ENCODE data around the gene CELF2. TPM values are rescaled to one million over a fixed set of nuclear protein-coding genes. Genes with fewer than 3 reads are reported as not detected.

Gene CELF2
- total and polyA plus RNA-seq, 9 of the 15 experiments (the other 6 are each of a cell fraction or from before 2014, with no cell fraction given), result 4.0 to 20.3 (median 11.1) TPM

DNA sequence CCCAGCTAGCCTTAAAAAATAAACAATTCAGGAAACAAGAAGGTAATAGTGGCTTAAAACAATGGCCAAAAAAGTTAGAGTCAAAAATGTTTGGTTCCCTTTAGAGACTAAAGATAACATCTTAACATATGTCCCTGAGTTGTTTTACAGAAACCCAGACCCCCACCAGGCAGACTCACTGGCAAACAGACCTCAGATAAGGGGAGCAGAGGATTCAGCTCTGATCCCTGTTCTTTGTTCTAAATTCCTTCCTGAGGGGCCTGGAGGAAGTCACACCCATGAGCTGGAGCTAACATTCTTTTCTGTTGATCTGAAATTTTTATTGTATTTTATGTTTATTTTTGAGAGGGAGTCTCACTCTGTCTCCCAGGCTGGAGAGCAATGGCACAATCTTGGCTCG lies 346.6 kb downstream of the CELF2 start:
- TF ChIP-seq FOXJ3 (CRISPR knock-in tag; IDR thresholded peaks at IDR 0.05) (no peak), KLF10 (CRISPR knock-in tag; IDR thresholded peaks at IDR 0.05) (no peak), ZNF354B (CRISPR knock-in tag; IDR thresholded peaks at IDR 0.05) (no peak), POLR2H (tag; IDR thresholded peaks at IDR 0.05; ENCODE audit: low read depth) (no peak), ZNF140 (CRISPR knock-in tag; IDR thresholded peaks at IDR 0.05) (no peak), CEBPZ (IDR thresholded peaks at IDR 0.05; ENCODE audit: borderline replicate concordance, low read depth, low read length) (no peak)
- TF ChIP-seq, protein P1, sequence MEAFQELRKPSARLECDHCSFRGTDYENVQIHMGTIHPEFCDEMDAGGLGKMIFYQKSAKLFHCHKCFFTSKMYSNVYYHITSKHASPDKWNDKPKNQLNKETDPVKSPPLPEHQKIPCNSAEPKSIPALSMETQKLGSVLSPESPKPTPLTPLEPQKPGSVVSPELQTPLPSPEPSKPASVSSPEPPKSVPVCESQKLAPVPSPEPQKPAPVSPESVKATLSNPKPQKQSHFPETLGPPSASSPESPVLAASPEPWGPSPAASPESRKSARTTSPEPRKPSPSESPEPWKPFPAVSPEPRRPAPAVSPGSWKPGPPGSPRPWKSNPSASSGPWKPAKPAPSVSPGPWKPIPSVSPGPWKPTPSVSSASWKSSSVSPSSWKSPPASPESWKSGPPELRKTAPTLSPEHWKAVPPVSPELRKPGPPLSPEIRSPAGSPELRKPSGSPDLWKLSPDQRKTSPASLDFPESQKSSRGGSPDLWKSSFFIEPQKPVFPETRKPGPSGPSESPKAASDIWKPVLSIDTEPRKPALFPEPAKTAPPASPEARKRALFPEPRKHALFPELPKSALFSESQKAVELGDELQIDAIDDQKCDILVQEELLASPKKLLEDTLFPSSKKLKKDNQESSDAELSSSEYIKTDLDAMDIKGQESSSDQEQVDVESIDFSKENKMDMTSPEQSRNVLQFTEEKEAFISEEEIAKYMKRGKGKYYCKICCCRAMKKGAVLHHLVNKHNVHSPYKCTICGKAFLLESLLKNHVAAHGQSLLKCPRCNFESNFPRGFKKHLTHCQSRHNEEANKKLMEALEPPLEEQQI (IDR thresholded peaks at IDR 0.05), result no peak
- DNase-seq (ENCODE audit: extremely low read depth in 1 of 4, low spot score in 3 of 4), result no peak
- intact Hi-C loops (cut with micrococcal nuclease), result no loop called here
- WGBS (ENCODE audit: insufficient coverage, low coverage, missing lambda C conversion rate), result 0% methylated on average over 1 of the region's 1 CpG
- Histone ChIP-seq H3K79me2 (ENCODE audit: control insufficient read depth, insufficient read depth, low read length) (no peaks in the 10 kb centered on the region), H3K9me1 (ENCODE audit: control insufficient read depth, insufficient read depth, low read length) (no peaks in the 10 kb centered on the region), H3K4me1 (replicated peaks in 1 of 2; ENCODE audit: control insufficient read depth in 2 of 2, insufficient read depth in 2 of 2, low read length in 2 of 2) (no peaks in the 10 kb centered on the region), H3K27ac (ENCODE audit: extremely low read depth, low read depth, low read length) (no peak overlapping the region), H3K36me3 (ENCODE audit: control insufficient read depth, insufficient read depth, low read length) (no peaks in the 10 kb centered on the region), H2AFZ (ENCODE audit: low read depth, low read length) (no peak overlapping the region), H3K9ac (ENCODE audit: insufficient read depth in 1 of 2, low read depth in 2 of 2, low read length in 2 of 2) (no peak overlapping the region), H3K27me3 (ENCODE audit: control insufficient read depth in 2 of 2, insufficient read depth in 2 of 2, low read length in 2 of 2) (peaks cover 3 to 12% of the 10 kb centered on the region in 2 experiments; a peak in 2 of 5 replicates), H3K9me3 (replicated peaks; ENCODE audit: control insufficient read depth, insufficient read depth, low read depth, low read length) (no peaks in the 10 kb centered on the region), H3K4me3 (no peak overlapping the region), H4K20me1 (replicated peaks; ENCODE audit: control insufficient read depth, insufficient read depth, low read length) (no peaks in the 10 kb centered on the region), H3K4me2 (ENCODE audit: insufficient read depth, low read length) (no peak overlapping the region)
- no peak for ATAC-seq
- no TSS peak for BruUV-seq (replicated peaks)
- CTCF ChIA-PET (ENCODE audit: low intra/inter-chr PET ratio), result interaction anchor here (0.7 kb wide), 1 partner anchor 564 kb away, joined by 3 read pairs; no protein-coding TSS in a partner anchor
- in situ Hi-C loops (cut with MboI), result no loop called here
- POLR2A ChIA-PET, result interaction anchor here (0.6 kb wide), 1 partner anchor 383 kb away, joined by 5 read pairs; no protein-coding TSS in a partner anchor
- FAIRE-seq, result no peak

Data from K562 (cell line).